GM23338 (cell line): ENCODE results near the gene RGS8. TPM values are rescaled to one million over a fixed set of nuclear protein-coding genes. Genes with fewer than 3 reads are reported as not detected.

ENCODE experiments used
- ATAC-seq: fragments of 200-7000 bp; cut with Tn5 transposase; 3 replicates; pipeline ENCODE4 v1.9.1; 2020
- DNase-seq: peaks from one replicate; pipeline ENCODE4 v3.0.0-alpha.2; 2015; ENCODE audit warnings: low spot score
- H2AFZ ChIP-seq: fragments of 200-600 bp; sonication (generic); 2 replicates; pipeline ENCODE4 v1.8.0; 2016; ENCODE audit warnings: antibody characterized with exemption, mild to moderate bottlenecking, moderate library complexity
- H3F3A ChIP-seq: fragments of 200-600 bp; sonication (generic); replicated peaks from 2 replicates; pipeline ENCODE4 v1.8.0; 2017; ENCODE audit warnings: antibody characterized with exemption, mixed run types, low read depth
- H3K27ac ChIP-seq: fragments of 200-600 bp; sonication (generic); 2 replicates; pipeline ENCODE4 v1.6.1; 2016; ENCODE audit warnings: low read depth
- H3K27me3 ChIP-seq: fragments of 200-600 bp; sonication (generic); 2 replicates; pipeline ENCODE4 v1.8.0; 2016; ENCODE audit warnings: mild to moderate bottlenecking, mixed run types, moderate library complexity; ENCODE audit not compliant: insufficient read depth
- H3K36me3 ChIP-seq: fragments of 200-600 bp; sonication (generic); 2 replicates; pipeline ENCODE4 v1.8.0; 2016; ENCODE audit warnings: mild to moderate bottlenecking; ENCODE audit not compliant: insufficient read depth
- H3K4me1 ChIP-seq: fragments of 200-600 bp; sonication (generic); 2 replicates; pipeline ENCODE4 v1.8.0; 2016; ENCODE audit warnings: mild to moderate bottlenecking, moderate library complexity; ENCODE audit not compliant: insufficient read depth
- H3K4me2 ChIP-seq: fragments of 200-600 bp; sonication (generic); 2 replicates; pipeline ENCODE4 v1.7.1; 2017; ENCODE audit warnings: mixed run types
- H3K4me3 ChIP-seq: fragments of 200-600 bp; sonication (generic); 2 replicates; pipeline ENCODE4 v1.6.1; 2016; ENCODE audit warnings: mixed run types
- H3K79me2 ChIP-seq: fragments of 200-600 bp; sonication (generic); replicated peaks from 2 replicates; pipeline ENCODE4 v1.8.0; 2017; ENCODE audit warnings: mild to moderate bottlenecking; ENCODE audit not compliant: insufficient read depth
- H3K9me2 ChIP-seq: fragments of 200-600 bp; sonication (generic); 2 replicates; pipeline ENCODE4 v1.8.0; 2017; ENCODE audit not compliant: insufficient read depth
- H4K20me1 ChIP-seq: fragments of 200-600 bp; sonication (generic); replicated peaks from 2 replicates; pipeline ENCODE4 v1.8.0; 2017; ENCODE audit warnings: mild to moderate bottlenecking; ENCODE audit not compliant: insufficient read depth
- H3K27ac Mint-ChIP-seq: 2 replicates; pipeline ENCODE4 v1.8.0; 2020; ENCODE audit warnings: inconsistent platforms, mild to moderate bottlenecking, moderate library complexity, mixed read lengths
- H3K27me3 Mint-ChIP-seq: 3 replicates; pipeline ENCODE4 v1.8.0; 2022; ENCODE audit warnings: low read depth, mild to moderate bottlenecking, moderate library complexity, mixed read lengths, inconsistent platforms; ENCODE audit not compliant: insufficient read depth, poor library complexity
- H3K36me3 Mint-ChIP-seq: 3 replicates; pipeline ENCODE4 v1.8.0; 2021; ENCODE audit warnings: low read depth, mild to moderate bottlenecking, inconsistent platforms, moderate library complexity, mixed read lengths
- H3K4me1 Mint-ChIP-seq: 3 replicates; pipeline ENCODE4 v1.8.0; 2020; ENCODE audit warnings: mild to moderate bottlenecking, inconsistent platforms, mixed read lengths
- H3K4me3 Mint-ChIP-seq: 3 replicates; pipeline ENCODE4 v1.8.0; 2021; ENCODE audit warnings: moderate library complexity, mild to moderate bottlenecking, inconsistent platforms, mixed read lengths
- H3K9me3 Mint-ChIP-seq: 3 replicates; pipeline ENCODE4 v1.8.0; 2020; ENCODE audit warnings: moderate library complexity, mild to moderate bottlenecking, inconsistent platforms, mixed read lengths
- CREB1 ChIP-seq: fragments of 250-450 bp; sonication (Bioruptor Pico); IDR thresholded peaks from 2 replicates; pipeline ENCODE4 v1.5.0; 2020; ENCODE audit warnings: low read depth, mild to moderate bottlenecking, moderate library complexity
- EZH2 ChIP-seq: fragments of 200-600 bp; sonication (generic); IDR thresholded peaks from one replicate; pipeline ENCODE4 v1.8.0; 2017; ENCODE audit warnings: antibody characterized with exemption, mild to moderate bottlenecking, low read depth; ENCODE audit not compliant: unreplicated experiment
- EZH2phosphoT487 ChIP-seq: fragments of 200-600 bp; sonication (generic); IDR thresholded peaks from one replicate; pipeline ENCODE4 v1.8.1; 2018; ENCODE audit warnings: antibody characterized with exemption; ENCODE audit not compliant: unreplicated experiment
- JUNB ChIP-seq: IDR thresholded peaks from one replicate; pipeline ENCODE4 v1.6.1; 2016; ENCODE audit warnings: antibody characterized with exemption; ENCODE audit not compliant: unreplicated experiment
- NANOG ChIP-seq: IDR thresholded peaks from 2 replicates; pipeline ENCODE4 v1.6.1; 2016; ENCODE audit warnings: antibody characterized with exemption, borderline replicate concordance
- POLR2AphosphoS5 ChIP-seq: IDR thresholded peaks from 2 replicates; pipeline ENCODE4 v1.6.1; 2016; ENCODE audit warnings: antibody characterized with exemption, low read depth
- STAT1 ChIP-seq: IDR thresholded peaks from one replicate; pipeline ENCODE4 v1.6.1; 2016; ENCODE audit warnings: antibody characterized with exemption; ENCODE audit not compliant: unreplicated experiment
- ZNF114 ChIP-seq: fragments of 250-450 bp; sonication (Bioruptor Pico); IDR thresholded peaks from 2 replicates; pipeline ENCODE4 v1.5.0; 2020; ENCODE audit warnings: mild to moderate bottlenecking, moderate library complexity
- polyA plus RNA-seq: library from polyadenylated mRNA; unstranded; fragments of >200 nt; fragmentation: Nextera tagmentation; extraction: Ambion mirVana; gene quantifications from 2 replicates; pipeline ENCODE4 v1.2.1, GENCODE V29; 2016
- total RNA-seq: library from RNA; depleted of rRNA; stranded (reverse); fragments of >200 nt; shearing (Covaris generic); gene quantifications from 2 replicates; pipeline ENCODE4 v1.2.3, GENCODE V29; 2014
- TF ChIP-seq, protein P1 (sequence below): IDR thresholded peaks from one replicate; pipeline ENCODE4 v1.6.1; 2018; ENCODE audit warnings: antibody characterized with exemption; ENCODE audit not compliant: unreplicated experiment
- TF ChIP-seq, protein P2 (sequence below): IDR thresholded peaks from 2 replicates; pipeline ENCODE4 v1.6.1; 2016; ENCODE audit warnings: antibody characterized with exemption
- TF ChIP-seq, protein P3 (sequence below), 2 experiments: fragments of 200-600 bp in 1 of 2; sonication (generic) in 1 of 2; conservative IDR thresholded peaks; 2 replicates each; pipeline versions ENCODE4 v1.5.1 to v1.6.1; 2016 to 2017; ENCODE audit warnings: antibody characterized with exemption in 2 of 2, low read depth in 2 of 2, mild to moderate bottlenecking in 2 of 2, moderate library complexity in 1 of 2

The RGS8 gene
- total and polyA plus RNA-seq, 2 experiments from 2014 or later, result 0.06 to 2.5 TPM

DNA sequence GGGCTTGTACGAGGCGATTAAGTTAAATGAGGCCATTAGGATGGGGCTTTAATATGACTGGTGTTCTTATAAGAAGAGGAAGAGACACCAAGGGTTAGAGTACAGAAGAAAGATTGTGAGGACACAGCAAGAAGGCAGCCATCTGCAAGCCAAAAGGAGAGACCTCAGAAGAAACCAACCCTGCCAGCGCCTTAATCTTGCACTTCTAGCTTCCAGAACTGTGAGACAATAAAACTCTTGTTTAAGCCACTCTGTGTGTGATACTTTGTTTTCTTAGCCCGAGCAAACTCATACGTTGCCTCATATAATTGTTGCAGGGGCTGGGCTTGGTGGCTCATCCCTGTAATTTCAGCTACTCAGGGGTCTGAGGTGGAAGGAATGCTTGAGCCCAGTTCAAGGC lies 46.6 kb downstream of the RGS8 start:
- no peak overlapping the region for H3K4me2 ChIP-seq
- H3K4me1 Mint-ChIP-seq, result peaks cover 14% of the 10 kb centered on the region

DNA sequence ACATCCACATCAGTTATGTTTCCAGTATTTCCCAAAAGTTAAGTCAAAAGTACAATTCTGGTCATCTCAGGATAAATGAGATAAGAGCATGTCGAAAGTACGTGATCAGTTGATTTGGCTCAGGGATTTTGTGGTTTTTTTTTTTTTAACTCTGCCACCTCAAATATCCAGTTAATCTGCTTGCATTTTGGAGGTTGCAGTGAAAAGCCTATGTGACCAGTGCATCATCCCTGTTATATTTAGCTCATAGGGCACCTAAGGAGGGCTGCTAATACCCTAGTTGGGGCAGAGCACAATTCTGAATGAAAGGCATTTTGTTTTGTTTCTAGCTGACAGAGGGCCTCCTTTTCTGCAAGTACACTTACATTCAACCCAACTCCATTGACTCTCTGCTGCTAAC lies 48.5 kb downstream of the RGS8 start:
- no peaks in the 10 kb centered on the region for H3K36me3 ChIP-seq
- no peaks in the 10 kb centered on the region for H3F3A ChIP-seq
- H3K4me3 ChIP-seq, result no peak overlapping the region
- no peaks in the 10 kb centered on the region for H3K27me3 ChIP-seq
- peaks cover 10% of the 10 kb centered on the region; the same call in 1 of the 2 replicates for H3K4me1 ChIP-seq
- H3K9me2 ChIP-seq, result no peaks in the 10 kb centered on the region
- peaks cover 17% of the 10 kb centered on the region for H3K4me1 Mint-ChIP-seq
- no peak overlapping the region for H2AFZ ChIP-seq
- DNase-seq (no peak), ATAC-seq (no peak)
- no peak overlapping the region for H3K27ac ChIP-seq
- no peaks in the 10 kb centered on the region for H3K79me2 ChIP-seq
- H3K27me3 Mint-ChIP-seq, result no peaks in the 10 kb centered on the region
- no peaks in the 10 kb centered on the region for H3K9me3 Mint-ChIP-seq
- H4K20me1 ChIP-seq, result no peaks in the 10 kb centered on the region
- no peak overlapping the region for H3K4me3 Mint-ChIP-seq
- H3K4me2 ChIP-seq, result no peak overlapping the region
- no peaks in the 10 kb centered on the region for H3K36me3 Mint-ChIP-seq
- no peak overlapping the region for H3K27ac Mint-ChIP-seq
- TF ChIP-seq, protein P1, sequence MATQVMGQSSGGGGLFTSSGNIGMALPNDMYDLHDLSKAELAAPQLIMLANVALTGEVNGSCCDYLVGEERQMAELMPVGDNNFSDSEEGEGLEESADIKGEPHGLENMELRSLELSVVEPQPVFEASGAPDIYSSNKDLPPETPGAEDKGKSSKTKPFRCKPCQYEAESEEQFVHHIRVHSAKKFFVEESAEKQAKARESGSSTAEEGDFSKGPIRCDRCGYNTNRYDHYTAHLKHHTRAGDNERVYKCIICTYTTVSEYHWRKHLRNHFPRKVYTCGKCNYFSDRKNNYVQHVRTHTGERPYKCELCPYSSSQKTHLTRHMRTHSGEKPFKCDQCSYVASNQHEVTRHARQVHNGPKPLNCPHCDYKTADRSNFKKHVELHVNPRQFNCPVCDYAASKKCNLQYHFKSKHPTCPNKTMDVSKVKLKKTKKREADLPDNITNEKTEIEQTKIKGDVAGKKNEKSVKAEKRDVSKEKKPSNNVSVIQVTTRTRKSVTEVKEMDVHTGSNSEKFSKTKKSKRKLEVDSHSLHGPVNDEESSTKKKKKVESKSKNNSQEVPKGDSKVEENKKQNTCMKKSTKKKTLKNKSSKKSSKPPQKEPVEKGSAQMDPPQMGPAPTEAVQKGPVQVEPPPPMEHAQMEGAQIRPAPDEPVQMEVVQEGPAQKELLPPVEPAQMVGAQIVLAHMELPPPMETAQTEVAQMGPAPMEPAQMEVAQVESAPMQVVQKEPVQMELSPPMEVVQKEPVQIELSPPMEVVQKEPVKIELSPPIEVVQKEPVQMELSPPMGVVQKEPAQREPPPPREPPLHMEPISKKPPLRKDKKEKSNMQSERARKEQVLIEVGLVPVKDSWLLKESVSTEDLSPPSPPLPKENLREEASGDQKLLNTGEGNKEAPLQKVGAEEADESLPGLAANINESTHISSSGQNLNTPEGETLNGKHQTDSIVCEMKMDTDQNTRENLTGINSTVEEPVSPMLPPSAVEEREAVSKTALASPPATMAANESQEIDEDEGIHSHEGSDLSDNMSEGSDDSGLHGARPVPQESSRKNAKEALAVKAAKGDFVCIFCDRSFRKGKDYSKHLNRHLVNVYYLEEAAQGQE, result no peak
- TF ChIP-seq POLR2AphosphoS5 (no peak), CREB1 (CRISPR knock-in tag) (no peak), ZNF114 (CRISPR knock-in tag) (no peak), EZH2phosphoT487 (no peak), JUNB (no peak), STAT1 (no peak)
- TF ChIP-seq, protein P2, sequence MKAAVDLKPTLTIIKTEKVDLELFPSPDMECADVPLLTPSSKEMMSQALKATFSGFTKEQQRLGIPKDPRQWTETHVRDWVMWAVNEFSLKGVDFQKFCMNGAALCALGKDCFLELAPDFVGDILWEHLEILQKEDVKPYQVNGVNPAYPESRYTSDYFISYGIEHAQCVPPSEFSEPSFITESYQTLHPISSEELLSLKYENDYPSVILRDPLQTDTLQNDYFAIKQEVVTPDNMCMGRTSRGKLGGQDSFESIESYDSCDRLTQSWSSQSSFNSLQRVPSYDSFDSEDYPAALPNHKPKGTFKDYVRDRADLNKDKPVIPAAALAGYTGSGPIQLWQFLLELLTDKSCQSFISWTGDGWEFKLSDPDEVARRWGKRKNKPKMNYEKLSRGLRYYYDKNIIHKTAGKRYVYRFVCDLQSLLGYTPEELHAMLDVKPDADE, result no peak

More for the DNA sequence above, 46.6 kb downstream of the RGS8 start:
- Histone ChIP-seq H3K27ac (no peak overlapping the region), H3K4me3 (no peak overlapping the region), H3K27me3 (no peaks in the 10 kb centered on the region), H3F3A (no peaks in the 10 kb centered on the region), H3K79me2 (no peaks in the 10 kb centered on the region), H3K9me2 (no peaks in the 10 kb centered on the region), H2AFZ (no peak overlapping the region), H4K20me1 (no peaks in the 10 kb centered on the region), H3K36me3 (no peaks in the 10 kb centered on the region), H3K4me1 (0 out of 2 replicates have a peak, but pooled peaks cover 6% of the 10 kb centered on the region)
- no peak overlapping the region for H3K4me3 Mint-ChIP-seq
- no peak overlapping the region for H3K27ac Mint-ChIP-seq
- no peaks in the 10 kb centered on the region; the same call in 2 of the 3 replicates for H3K9me3 Mint-ChIP-seq
- DNase-seq (no peak), ATAC-seq (no peak)
- TF ChIP-seq CREB1 (CRISPR knock-in tag) (no peak), ZNF114 (CRISPR knock-in tag) (no peak), EZH2 (no peak), NANOG (no peak), STAT1 (no peak)
- TF ChIP-seq, protein P2, result no peak
- TF ChIP-seq, protein P3, sequence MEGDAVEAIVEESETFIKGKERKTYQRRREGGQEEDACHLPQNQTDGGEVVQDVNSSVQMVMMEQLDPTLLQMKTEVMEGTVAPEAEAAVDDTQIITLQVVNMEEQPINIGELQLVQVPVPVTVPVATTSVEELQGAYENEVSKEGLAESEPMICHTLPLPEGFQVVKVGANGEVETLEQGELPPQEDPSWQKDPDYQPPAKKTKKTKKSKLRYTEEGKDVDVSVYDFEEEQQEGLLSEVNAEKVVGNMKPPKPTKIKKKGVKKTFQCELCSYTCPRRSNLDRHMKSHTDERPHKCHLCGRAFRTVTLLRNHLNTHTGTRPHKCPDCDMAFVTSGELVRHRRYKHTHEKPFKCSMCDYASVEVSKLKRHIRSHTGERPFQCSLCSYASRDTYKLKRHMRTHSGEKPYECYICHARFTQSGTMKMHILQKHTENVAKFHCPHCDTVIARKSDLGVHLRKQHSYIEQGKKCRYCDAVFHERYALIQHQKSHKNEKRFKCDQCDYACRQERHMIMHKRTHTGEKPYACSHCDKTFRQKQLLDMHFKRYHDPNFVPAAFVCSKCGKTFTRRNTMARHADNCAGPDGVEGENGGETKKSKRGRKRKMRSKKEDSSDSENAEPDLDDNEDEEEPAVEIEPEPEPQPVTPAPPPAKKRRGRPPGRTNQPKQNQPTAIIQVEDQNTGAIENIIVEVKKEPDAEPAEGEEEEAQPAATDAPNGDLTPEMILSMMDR (conservative IDR thresholded peaks at IDR 0.05; ENCODE audit: low read depth in 2 of 2), result no peak
- peaks cover 2% of the 10 kb centered on the region for H3K27me3 Mint-ChIP-seq
- H3K36me3 Mint-ChIP-seq, result no peaks in the 10 kb centered on the region
